Calu3 (cell line): Measurements from ENCODE around the gene NTM. TPM values are rescaled to one million over a fixed set of nuclear protein-coding genes. Genes with fewer than 3 reads are reported as not detected.

ENCODE experiments used
- BruUV-seq: library from RNA; stranded (reverse); fragments of 400-500 nt; replicated peaks from 2 replicates; lab custom pipeline; 2021; lab: Mats Ljungman, UMichigan
- CTCF ChIA-PET: fragments of 300-600 bp; sonication (Branson Sonifier 250); formaldehyde crosslinking; loops from one replicate; lab custom pipeline; 2022; ENCODE audit warnings: antibody characterized with exemption; lab: Charles Lee
- DNase-seq: peaks from one replicate; pipeline ENCODE4 v3.0.0; 2022
- H3K27ac Mint-ChIP-seq: one replicate; pipeline ENCODE4 v1.8.0; 2022; ENCODE audit warnings: mixed read lengths; ENCODE audit not compliant: unreplicated experiment
- H3K27me3 Mint-ChIP-seq: one replicate; pipeline ENCODE4 v1.8.0; 2022; ENCODE audit warnings: mixed read lengths; ENCODE audit not compliant: unreplicated experiment
- H3K36me3 Mint-ChIP-seq: one replicate; pipeline ENCODE4 v1.8.0; 2022; ENCODE audit warnings: mild to moderate bottlenecking, moderate library complexity, mixed read lengths; ENCODE audit not compliant: insufficient read depth, unreplicated experiment
- H3K4me1 Mint-ChIP-seq: one replicate; pipeline ENCODE4 v1.8.0; 2022; ENCODE audit warnings: mild to moderate bottlenecking, low read depth, mixed read lengths; ENCODE audit not compliant: unreplicated experiment
- H3K4me3 Mint-ChIP-seq: one replicate; pipeline ENCODE4 v1.8.0; 2022; ENCODE audit warnings: mild to moderate bottlenecking, low read depth, moderate library complexity, mixed read lengths; ENCODE audit not compliant: unreplicated experiment
- H3K9me3 Mint-ChIP-seq: one replicate; pipeline ENCODE4 v1.8.0; 2022; ENCODE audit warnings: low read depth, mixed read lengths; ENCODE audit not compliant: unreplicated experiment
- CTCF ChIP-seq: fragments of 200-600 bp; IDR thresholded peaks from one replicate; pipeline ENCODE4 v1.8.0; 2022; ENCODE audit warnings: antibody characterized with exemption; ENCODE audit not compliant: unreplicated experiment
- intact Hi-C: fragments of 100-400 bp; cut with micrococcal nuclease; formaldehyde crosslinking; loops from one replicate; pipeline ENCODE4 v1.10.0; 2022; ENCODE audit not compliant: unreplicated experiment
- total RNA-seq: library from RNA; stranded (reverse); gene quantifications from 2 replicates; pipeline ENCODE4 v1.2.3, GENCODE V29; 2022

NTM gene
- total RNA-seq, 1 experiment from 2014 or later = not detected

GRCh38 chr11:131896978-131897615 is 526.7 kb downstream of the NTM start:
- TF ChIP-seq CTCF = no peak
- intact Hi-C loops = no loop called here
- Mint-ChIP-seq H3K9me3 (peaks cover 17% of the 10 kb centered on the region), H3K36me3 (no peaks in the 10 kb centered on the region), H3K4me3 (no peak overlapping the region), H3K4me1 (no peaks in the 10 kb centered on the region), H3K27me3 (no peaks in the 10 kb centered on the region), H3K27ac (no peak overlapping the region)
- CTCF ChIA-PET = no interaction called here
- no TSS peak for BruUV-seq
- DNase-seq = no peak

- Mint-ChIP-seq H3K9me3 (peaks cover 18% of the 10 kb centered on the region), H3K4me3 (no peak overlapping the region), H3K36me3 (no peaks in the 10 kb centered on the region), H3K27ac (no peak overlapping the region), H3K4me1 (no peaks in the 10 kb centered on the region), H3K27me3 (no peaks in the 10 kb centered on the region)
- no TSS peak for BruUV-seq
- no peak for DNase-seq
- intact Hi-C loops = no loop called here
- TF ChIP-seq CTCF = no peak
- CTCF ChIA-PET = no interaction called here
Observed at GRCh38 chr11:131897956-131898355, 527.5 kb downstream of the NTM start.

GRCh38 chr11:131898949-131899348 is 528.5 kb downstream of the NTM start:
- H3K9me3 Mint-ChIP-seq = peaks cover 13% of the 10 kb centered on the region
- H3K27me3 Mint-ChIP-seq = no peaks in the 10 kb centered on the region
- H3K27ac Mint-ChIP-seq = no peak overlapping the region
- no peak for DNase-seq
- intact Hi-C loops = no loop called here
- H3K36me3 Mint-ChIP-seq = no peaks in the 10 kb centered on the region
- no TSS peak for BruUV-seq
- H3K4me1 Mint-ChIP-seq = no peaks in the 10 kb centered on the region
- CTCF ChIA-PET = no interaction called here
- no peak overlapping the region for H3K4me3 Mint-ChIP-seq
- TF ChIP-seq CTCF = no peak

GRCh38 chr11:131899950-131900580 is 529.6 kb downstream of the NTM start:
- Mint-ChIP-seq H3K36me3 (no peaks in the 10 kb centered on the region), H3K27ac (no peak overlapping the region), H3K4me3 (no peak overlapping the region), H3K4me1 (no peaks in the 10 kb centered on the region), H3K9me3 (peaks cover 13% of the 10 kb centered on the region), H3K27me3 (no peaks in the 10 kb centered on the region)
- CTCF ChIA-PET = no interaction called here
- intact Hi-C loops = no loop called here
- no peak for DNase-seq
- no TSS peak for BruUV-seq
- TF ChIP-seq CTCF = no peak
